Right lobe of liver (tissue), 4 donors: Measurements from ENCODE around the gene GABPA.

Source experiments
- POLR2A ChIP-seq: fragments of 450-650 bp; IDR thresholded peaks from one replicate; pipeline ENCODE4 v1.6.1; 2017; ENCODE audit warnings: antibody characterized with exemption, mild to moderate bottlenecking
- TF ChIP-seq, protein P1 (sequence below), 4 donors: fragments of 200-600 bp in 3 of 4; fragments of 450-650 bp in 1 of 4; IDR thresholded peaks; one replicate each; pipeline versions ENCODE4 v1.5.1 to v1.8.0; 2016 to 2022; ENCODE audit warnings: antibody characterized with exemption in 4 of 4, mild to moderate bottlenecking in 2 of 4
- donor health status: DM: no; HTN: no; CAD: no.
- donor health status: DM: no; HTN: no; CAD: no.
- donor health status: DM: no; HTN: yes; CAD: no.

DNA sequence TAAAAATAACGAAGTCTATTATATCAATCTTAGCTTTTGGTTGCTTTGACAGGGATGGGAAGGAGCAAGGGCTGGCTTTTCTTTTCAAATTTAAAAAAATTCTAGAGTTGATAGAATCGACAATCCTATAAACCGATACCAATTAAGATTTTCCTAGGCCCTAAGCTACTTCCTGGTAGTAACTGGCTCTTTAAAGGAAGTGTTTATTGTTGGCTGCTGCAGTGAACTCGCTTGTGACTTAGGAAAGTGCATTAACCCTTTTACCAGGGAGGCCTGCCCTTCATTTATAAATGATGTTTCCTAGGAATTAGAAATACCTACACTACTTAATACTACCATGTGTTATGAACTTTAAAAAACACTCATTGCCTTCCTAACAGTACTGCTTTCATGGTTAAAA, 33.2 kb upstream of the GABPA start:
- no peak for TF ChIP-seq POLR2A
- TF ChIP-seq, protein P1, sequence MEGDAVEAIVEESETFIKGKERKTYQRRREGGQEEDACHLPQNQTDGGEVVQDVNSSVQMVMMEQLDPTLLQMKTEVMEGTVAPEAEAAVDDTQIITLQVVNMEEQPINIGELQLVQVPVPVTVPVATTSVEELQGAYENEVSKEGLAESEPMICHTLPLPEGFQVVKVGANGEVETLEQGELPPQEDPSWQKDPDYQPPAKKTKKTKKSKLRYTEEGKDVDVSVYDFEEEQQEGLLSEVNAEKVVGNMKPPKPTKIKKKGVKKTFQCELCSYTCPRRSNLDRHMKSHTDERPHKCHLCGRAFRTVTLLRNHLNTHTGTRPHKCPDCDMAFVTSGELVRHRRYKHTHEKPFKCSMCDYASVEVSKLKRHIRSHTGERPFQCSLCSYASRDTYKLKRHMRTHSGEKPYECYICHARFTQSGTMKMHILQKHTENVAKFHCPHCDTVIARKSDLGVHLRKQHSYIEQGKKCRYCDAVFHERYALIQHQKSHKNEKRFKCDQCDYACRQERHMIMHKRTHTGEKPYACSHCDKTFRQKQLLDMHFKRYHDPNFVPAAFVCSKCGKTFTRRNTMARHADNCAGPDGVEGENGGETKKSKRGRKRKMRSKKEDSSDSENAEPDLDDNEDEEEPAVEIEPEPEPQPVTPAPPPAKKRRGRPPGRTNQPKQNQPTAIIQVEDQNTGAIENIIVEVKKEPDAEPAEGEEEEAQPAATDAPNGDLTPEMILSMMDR (IDR thresholded peaks at IDR 0.05): no peak
